Heart left ventricle (tissue), 13 donors: ENCODE data around the gene COLEC12.

ENCODE experiments used
- POLR2A ChIP-seq, 2 donors: fragments of 450-650 bp; IDR thresholded peaks; one replicate each; pipeline ENCODE4 v1.6.1; 2017; ENCODE audit warnings: antibody characterized with exemption in 2 of 2, mild to moderate bottlenecking in 2 of 2, moderate library complexity in 2 of 2
- TF ChIP-seq, protein P1 (sequence below), 12 donors: fragments of 200-600 bp; sonication (generic) in 4 of 12; IDR thresholded peaks; one replicate each; pipeline versions ENCODE4 v1.5.0 to v1.8.0; 2018 to 2022; ENCODE audit warnings: antibody characterized with exemption in 12 of 12, mild to moderate bottlenecking in 5 of 12
- donor health status: ischemic (EF 13 %, LVEDD 7.1; RV severe dilation, severe dysfunction).
- donor health status: DM: no; HTN: yes; CAD: no.
- donor health status: DM: no; HTN: no; CAD: no.
- donor health status: ischemic (EF 25% LVEDD 6.9; RV normal size, moderate dysfunction).
- donor health status: ischemic (EF 25% LVEDD 5.7; RV mildly dilated, moderate dysfunction).
- donor health status: ischemic (EF 35%, LVEDD 5.7; RV mildly dilated, moderate dysfunction).
- donor health status: nonischemic (EF 11% LVEDD 7.7; RV severe dilation, severe dysfunction).
- donor health status: DM: yes; HTN: yes; CAD: no.
- donor health status: PGD.
- donor health status: ischemic (EF 29% LVEDD 5.4; RV normal size, mild dysfunction).
- donor health status: nonischemic (EF 23%, LVEDD 6.1; RV moderate dilation, normal function).

DNA sequence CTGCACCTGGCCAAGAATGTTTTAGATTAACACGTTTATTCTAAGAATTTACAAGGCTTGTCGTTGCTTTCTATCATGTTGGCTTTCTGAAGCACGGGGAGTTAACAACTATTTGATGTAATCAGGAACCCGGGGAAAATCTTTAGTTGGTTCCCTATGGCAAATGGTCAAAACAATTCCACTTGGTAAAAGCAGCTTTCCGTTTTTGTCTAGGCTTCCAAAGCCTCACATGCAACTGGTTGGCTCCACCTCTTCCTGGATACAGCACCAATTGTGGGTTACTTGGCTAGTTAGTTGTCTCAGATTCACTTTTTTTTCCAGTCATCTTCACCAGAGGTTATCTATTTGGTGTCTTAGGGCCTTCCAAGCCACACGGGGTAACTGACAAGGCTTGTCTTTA is 2.8 kb downstream of the COLEC12 start:
- TF ChIP-seq, protein P1, sequence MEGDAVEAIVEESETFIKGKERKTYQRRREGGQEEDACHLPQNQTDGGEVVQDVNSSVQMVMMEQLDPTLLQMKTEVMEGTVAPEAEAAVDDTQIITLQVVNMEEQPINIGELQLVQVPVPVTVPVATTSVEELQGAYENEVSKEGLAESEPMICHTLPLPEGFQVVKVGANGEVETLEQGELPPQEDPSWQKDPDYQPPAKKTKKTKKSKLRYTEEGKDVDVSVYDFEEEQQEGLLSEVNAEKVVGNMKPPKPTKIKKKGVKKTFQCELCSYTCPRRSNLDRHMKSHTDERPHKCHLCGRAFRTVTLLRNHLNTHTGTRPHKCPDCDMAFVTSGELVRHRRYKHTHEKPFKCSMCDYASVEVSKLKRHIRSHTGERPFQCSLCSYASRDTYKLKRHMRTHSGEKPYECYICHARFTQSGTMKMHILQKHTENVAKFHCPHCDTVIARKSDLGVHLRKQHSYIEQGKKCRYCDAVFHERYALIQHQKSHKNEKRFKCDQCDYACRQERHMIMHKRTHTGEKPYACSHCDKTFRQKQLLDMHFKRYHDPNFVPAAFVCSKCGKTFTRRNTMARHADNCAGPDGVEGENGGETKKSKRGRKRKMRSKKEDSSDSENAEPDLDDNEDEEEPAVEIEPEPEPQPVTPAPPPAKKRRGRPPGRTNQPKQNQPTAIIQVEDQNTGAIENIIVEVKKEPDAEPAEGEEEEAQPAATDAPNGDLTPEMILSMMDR (IDR thresholded peaks at IDR 0.05), result no peak
- no peak for TF ChIP-seq POLR2A (IDR thresholded peaks at IDR 0.05)
